SH-SY5Y (cell line): ENCODE results near the gene CDH22.

ENCODE experiments used
- GATA2 ChIP-seq: IDR thresholded peaks from 2 replicates; pipeline ENCODE4 v1.6.1; 2011; ENCODE audit warnings: mild to moderate bottlenecking, low read depth, low read length
- GATA3 ChIP-seq: IDR thresholded peaks from 2 replicates; pipeline ENCODE4 v1.6.1; 2011; ENCODE audit warnings: low read depth, mild to moderate bottlenecking, low read length, moderate library complexity

GRCh38 chr20:46222521-46223007 lies 85.7 kb downstream of the CDH22 start:
- TF ChIP-seq GATA3 (no peak), GATA2 (no peak)
